ENCODE measurements around the gene NKAIN4.

GRCh38 chr20:63275825-63276224 lies 21.6 kb upstream of the NKAIN4 start:
- TF ChIP-seq, protein P1, sequence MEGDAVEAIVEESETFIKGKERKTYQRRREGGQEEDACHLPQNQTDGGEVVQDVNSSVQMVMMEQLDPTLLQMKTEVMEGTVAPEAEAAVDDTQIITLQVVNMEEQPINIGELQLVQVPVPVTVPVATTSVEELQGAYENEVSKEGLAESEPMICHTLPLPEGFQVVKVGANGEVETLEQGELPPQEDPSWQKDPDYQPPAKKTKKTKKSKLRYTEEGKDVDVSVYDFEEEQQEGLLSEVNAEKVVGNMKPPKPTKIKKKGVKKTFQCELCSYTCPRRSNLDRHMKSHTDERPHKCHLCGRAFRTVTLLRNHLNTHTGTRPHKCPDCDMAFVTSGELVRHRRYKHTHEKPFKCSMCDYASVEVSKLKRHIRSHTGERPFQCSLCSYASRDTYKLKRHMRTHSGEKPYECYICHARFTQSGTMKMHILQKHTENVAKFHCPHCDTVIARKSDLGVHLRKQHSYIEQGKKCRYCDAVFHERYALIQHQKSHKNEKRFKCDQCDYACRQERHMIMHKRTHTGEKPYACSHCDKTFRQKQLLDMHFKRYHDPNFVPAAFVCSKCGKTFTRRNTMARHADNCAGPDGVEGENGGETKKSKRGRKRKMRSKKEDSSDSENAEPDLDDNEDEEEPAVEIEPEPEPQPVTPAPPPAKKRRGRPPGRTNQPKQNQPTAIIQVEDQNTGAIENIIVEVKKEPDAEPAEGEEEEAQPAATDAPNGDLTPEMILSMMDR (conservative IDR thresholded peaks at IDR 0.05; ENCODE audit: low read depth in 2 of 2) = no peak
- TF ChIP-seq ETS1 (IDR thresholded peaks at IDR 0.05) = no peak
- TF ChIP-seq, protein P2, sequence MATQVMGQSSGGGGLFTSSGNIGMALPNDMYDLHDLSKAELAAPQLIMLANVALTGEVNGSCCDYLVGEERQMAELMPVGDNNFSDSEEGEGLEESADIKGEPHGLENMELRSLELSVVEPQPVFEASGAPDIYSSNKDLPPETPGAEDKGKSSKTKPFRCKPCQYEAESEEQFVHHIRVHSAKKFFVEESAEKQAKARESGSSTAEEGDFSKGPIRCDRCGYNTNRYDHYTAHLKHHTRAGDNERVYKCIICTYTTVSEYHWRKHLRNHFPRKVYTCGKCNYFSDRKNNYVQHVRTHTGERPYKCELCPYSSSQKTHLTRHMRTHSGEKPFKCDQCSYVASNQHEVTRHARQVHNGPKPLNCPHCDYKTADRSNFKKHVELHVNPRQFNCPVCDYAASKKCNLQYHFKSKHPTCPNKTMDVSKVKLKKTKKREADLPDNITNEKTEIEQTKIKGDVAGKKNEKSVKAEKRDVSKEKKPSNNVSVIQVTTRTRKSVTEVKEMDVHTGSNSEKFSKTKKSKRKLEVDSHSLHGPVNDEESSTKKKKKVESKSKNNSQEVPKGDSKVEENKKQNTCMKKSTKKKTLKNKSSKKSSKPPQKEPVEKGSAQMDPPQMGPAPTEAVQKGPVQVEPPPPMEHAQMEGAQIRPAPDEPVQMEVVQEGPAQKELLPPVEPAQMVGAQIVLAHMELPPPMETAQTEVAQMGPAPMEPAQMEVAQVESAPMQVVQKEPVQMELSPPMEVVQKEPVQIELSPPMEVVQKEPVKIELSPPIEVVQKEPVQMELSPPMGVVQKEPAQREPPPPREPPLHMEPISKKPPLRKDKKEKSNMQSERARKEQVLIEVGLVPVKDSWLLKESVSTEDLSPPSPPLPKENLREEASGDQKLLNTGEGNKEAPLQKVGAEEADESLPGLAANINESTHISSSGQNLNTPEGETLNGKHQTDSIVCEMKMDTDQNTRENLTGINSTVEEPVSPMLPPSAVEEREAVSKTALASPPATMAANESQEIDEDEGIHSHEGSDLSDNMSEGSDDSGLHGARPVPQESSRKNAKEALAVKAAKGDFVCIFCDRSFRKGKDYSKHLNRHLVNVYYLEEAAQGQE (IDR thresholded peaks at IDR 0.05; ENCODE audit: unreplicated experiment) = no peak
- TF ChIP-seq EZH2 (IDR thresholded peaks at IDR 0.05; ENCODE audit: low read depth, unreplicated experiment) = no peak
- TF ChIP-seq CREB1 (CRISPR knock-in tag; IDR thresholded peaks at IDR 0.05; ENCODE audit: low read depth) = no peak
- no peak for TF ChIP-seq EZH2phosphoT487 (IDR thresholded peaks at IDR 0.05; ENCODE audit: unreplicated experiment)
- TF ChIP-seq POLR2AphosphoS5 (IDR thresholded peaks at IDR 0.05; ENCODE audit: low read depth) = no peak
- TF ChIP-seq STAT1 (IDR thresholded peaks at IDR 0.05; ENCODE audit: unreplicated experiment) = no peak
- no peak for TF ChIP-seq ZNF114 (CRISPR knock-in tag; IDR thresholded peaks at IDR 0.05)
